Mucosa of descending colon (tissue), 3 donors: ENCODE measurements around the gene PHKG1. TPM values are rescaled to one million over a fixed set of nuclear protein-coding genes. Genes with fewer than 3 reads are reported as not detected.
A peak's percentile ranks its signal among the peaks of the same experiment; 100 is the strongest.
"Not testable (repeated sequence)": the region's sequence is repeated elsewhere in the genome, so short reads cannot be mapped to it uniquely, and the experiment has no call there.

Source experiments
- ATAC-seq: fragments of 200-7000 bp; cut with Tn5 transposase; one replicate; pipeline ENCODE4 v1.9.1; 2020; ENCODE audit warnings: mild to moderate bottlenecking, moderate library complexity
- DNase-seq, 3 donors: peaks; one replicate each; pipeline ENCODE4 v3.0.0-alpha.2; 2020
- H3K36me3 ChIP-seq: fragments of 200-600 bp; one replicate; pipeline ENCODE4 v1.8.0; 2021; ENCODE audit warnings: low read depth, mild to moderate bottlenecking
- H3K4me1 ChIP-seq: fragments of 200-600 bp; one replicate; pipeline ENCODE4 v1.8.0; 2021; ENCODE audit warnings: low read depth, mild to moderate bottlenecking
- H3K4me3 ChIP-seq: fragments of 200-600 bp; one replicate; pipeline ENCODE4 v1.8.0; 2021; ENCODE audit warnings: mild to moderate bottlenecking
- H3K9me3 ChIP-seq: fragments of 200-600 bp; one replicate; pipeline ENCODE4 v1.8.0; 2021; ENCODE audit warnings: mild to moderate bottlenecking
- CTCF ChIP-seq: fragments of 200-600 bp; IDR thresholded peaks from one replicate; pipeline ENCODE4 v1.8.0; 2022; ENCODE audit warnings: antibody characterized with exemption, mild to moderate bottlenecking
- intact Hi-C, 2 donors: fragments of 100-400 bp; cut with DNase I in 1 of 2; cut with micrococcal nuclease in 1 of 2; formaldehyde crosslinking; loops; one replicate each; pipeline versions ENCODE4 v1.11.0 to v1.11.1; 2022; cut with DNase I, micrococcal nuclease
- total RNA-seq, 3 donors: library from RNA; stranded (reverse); fragmentation: NEBNext Ultra II Directional in 2 of 3; extraction: Animal tissue kit (Norgen Biotek cat#: 25700) in 2 of 3; gene quantifications; one replicate each; pipeline versions ENCODE4 v1.2.1 to v1.2.4, GENCODE V29; 2021 to 2023
- donor health status: DM: no; HTN: no; CAD: no; lungs with moderate emphysema.
- donor health status: DM: no; HTN: no; CAD: no.
- donor health status: DM: no; HTN: yes; CAD: no.

PHKG1 gene
- total RNA-seq, 3 donors from 2014 or later, result 0.58 to 11.6 (median 2.0) TPM

DNA sequence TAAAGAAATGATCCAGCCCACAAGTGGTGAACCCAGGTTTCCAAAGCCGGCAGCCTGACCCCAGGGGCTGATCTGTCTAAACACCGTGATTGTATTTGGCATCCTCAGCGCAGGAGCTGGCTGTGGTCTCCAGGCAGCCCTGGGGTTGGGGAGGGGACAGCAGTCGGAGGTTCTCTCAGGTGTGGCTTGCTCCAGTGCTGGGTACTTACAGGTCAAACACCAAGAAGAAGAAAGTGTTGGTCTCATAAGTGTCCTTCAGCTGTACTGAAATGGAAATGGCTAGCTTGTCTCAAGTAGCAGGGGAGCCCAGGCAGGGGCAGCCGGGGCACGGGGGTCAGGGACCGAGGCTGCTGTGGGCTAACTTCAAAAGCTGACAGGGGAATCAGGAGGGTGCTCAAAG, 6.0 kb downstream of the PHKG1 start:
- H3K36me3 ChIP-seq, result no peaks in the 10 kb centered on the region
- H3K4me3 ChIP-seq, result no peak overlapping the region
- intact Hi-C loops, result no loop called here
- TF ChIP-seq CTCF, result no peak
- no peaks in the 10 kb centered on the region for H3K9me3 ChIP-seq
- ATAC-seq, result no peak
- no peaks in the 10 kb centered on the region for H3K4me1 ChIP-seq
- DNase-seq, result no peak

GRCh38 chr7:56083150-56083785, 9.5 kb downstream of the PHKG1 start:
- H3K36me3 ChIP-seq, result no peaks in the 10 kb centered on the region

GRCh38 chr7:56081626-56082340, 11.0 kb downstream of the PHKG1 start:
- no peak for TF ChIP-seq CTCF
- DNase-seq (no peak), ATAC-seq (no peak)
- H3K9me3 ChIP-seq, result no peaks in the 10 kb centered on the region
- intact Hi-C loops, result no loop called here
- H3K36me3 ChIP-seq, result no peaks in the 10 kb centered on the region
- H3K4me1 ChIP-seq, result no peaks in the 10 kb centered on the region
- H3K4me3 ChIP-seq, result no peak overlapping the region

More at GRCh38 chr7:56083150-56083785, 9.5 kb downstream of the PHKG1 start:
- Histone ChIP-seq H3K4me3 (no peak overlapping the region), H3K9me3 (no peaks in the 10 kb centered on the region), H3K4me1 (no peaks in the 10 kb centered on the region)
- TF ChIP-seq CTCF, result no peak
- ATAC-seq, result no peak
- intact Hi-C loops, result no loop called here
- DNase-seq, result no peak

DNA sequence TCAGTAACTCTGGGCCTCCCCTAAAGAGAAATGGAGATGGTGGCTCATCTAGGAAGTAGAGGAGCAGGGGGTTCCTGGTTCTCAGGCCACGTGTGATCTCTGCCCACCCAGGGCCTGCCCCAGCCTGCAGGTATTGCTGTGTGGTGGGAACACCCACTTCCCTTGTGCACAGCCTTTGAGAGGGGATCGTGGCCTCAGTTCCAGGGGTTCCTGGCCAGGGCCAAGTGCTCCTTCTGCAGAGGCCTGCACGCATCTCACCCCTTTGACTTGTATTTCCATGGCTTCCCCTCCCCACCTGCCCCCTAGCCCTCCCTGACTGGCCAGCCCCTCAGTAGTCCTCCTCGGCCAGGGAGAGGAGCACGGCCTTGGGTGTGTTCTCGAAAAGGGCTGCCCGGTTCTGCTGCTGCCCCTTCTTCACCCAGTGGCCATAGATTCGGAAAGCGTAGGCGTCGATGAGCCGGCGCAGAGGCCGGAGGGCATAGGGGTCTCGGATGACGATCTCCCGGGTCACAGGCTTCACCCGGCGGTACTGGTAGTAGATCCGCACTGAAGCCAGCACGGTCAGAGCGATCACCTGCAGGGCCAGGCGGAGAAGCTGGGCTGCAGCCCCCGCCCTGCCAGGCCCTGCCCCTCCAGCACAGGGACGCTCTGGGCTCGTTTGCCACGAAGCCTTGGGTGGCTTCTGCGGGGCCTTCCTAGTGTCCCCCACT, 11.9 kb downstream of the PHKG1 start:
- H3K4me3 ChIP-seq, ATAC-seq, H3K9me3 ChIP-seq, intact Hi-C loops, H3K4me1 ChIP-seq, DNase-seq, H3K36me3 ChIP-seq: not testable (repeated sequence)

- H3K4me3 ChIP-seq, result no peak overlapping the region
- intact Hi-C loops, result loop anchor here in 1 of 2 donors (10.0 kb wide), 1 partner anchor 75 kb away; no protein-coding TSS in a partner anchor
- H3K36me3 ChIP-seq, result no peaks in the 10 kb centered on the region
- peak; percentile 43 for ATAC-seq
- TF ChIP-seq CTCF, result no peak
- no peaks in the 10 kb centered on the region for H3K4me1 ChIP-seq
- no peaks in the 10 kb centered on the region for H3K9me3 ChIP-seq
- DNase-seq, result peak; percentile 52 to 71 (median 67)
These were observed 13.1 kb downstream of the PHKG1 start for GRCh38 chr7:56079450-56080185.
